ENCODE results near the gene TMUB1. TPM values are rescaled to one million over a fixed set of nuclear protein-coding genes. Genes with fewer than 3 reads are reported as not detected.

TMUB1 gene
- total and polyA plus RNA-seq, 4 donors: 8.5 to 57.2 (median 38.0) TPM

GRCh38 chr7:151122276-151122675 lies 39.0 kb upstream of the TMUB1 start:
- H3K4me3 ChIP-seq (ENCODE audit: low read depth, low read length): no peak overlapping the region
- peak in 1 of 6 donors; percentile 61 for DNase-seq (ENCODE audit: low read depth in 4 of 6, low spot score in 6 of 6)
- no peak overlapping the region for H3K27ac ChIP-seq (ENCODE audit: low read depth, low read length)
- H3K27me3 ChIP-seq (ENCODE audit: control insufficient read depth, insufficient read depth, low read length): no peaks in the 10 kb centered on the region
- no peaks in the 10 kb centered on the region for H3K9me3 ChIP-seq (ENCODE audit: control insufficient read depth, insufficient read depth, low read length)
- 53% methylated on average over 24 of the region's 24 CpGs for WGBS (ENCODE audit: insufficient coverage)
- peaks cover 90% of the 10 kb centered on the region for H3K36me3 ChIP-seq (ENCODE audit: control insufficient read depth, insufficient read depth, low read length)
- H3K4me1 ChIP-seq (ENCODE audit: control insufficient read depth, insufficient read depth, low read length): peaks cover 55% of the 10 kb centered on the region

GRCh38 chr7:151121380-151122170 lies 38.3 kb upstream of the TMUB1 start:
- Histone ChIP-seq H3K4me3 (ENCODE audit: low read depth, low read length) (no peak overlapping the region), H3K27ac (ENCODE audit: low read depth, low read length) (no peak overlapping the region), H3K4me1 (ENCODE audit: control insufficient read depth, insufficient read depth, low read length) (peaks cover 53% of the 10 kb centered on the region), H3K27me3 (ENCODE audit: control insufficient read depth, insufficient read depth, low read length) (no peaks in the 10 kb centered on the region), H3K9me3 (ENCODE audit: control insufficient read depth, insufficient read depth, low read length) (no peaks in the 10 kb centered on the region), H3K36me3 (ENCODE audit: control insufficient read depth, insufficient read depth, low read length) (peaks cover 90% of the 10 kb centered on the region)
- 72% methylated on average over 30 of the region's 30 CpGs for WGBS (ENCODE audit: insufficient coverage)
- DNase-seq (ENCODE audit: low read depth in 4 of 6, low spot score in 6 of 6): no peak

GRCh38 chr7:151120896-151121295 lies 37.6 kb upstream of the TMUB1 start:
- Histone ChIP-seq H3K4me1 (ENCODE audit: control insufficient read depth, insufficient read depth, low read length) (peaks cover 51% of the 10 kb centered on the region), H3K27ac (ENCODE audit: low read depth, low read length) (no peak overlapping the region), H3K27me3 (ENCODE audit: control insufficient read depth, insufficient read depth, low read length) (no peaks in the 10 kb centered on the region), H3K36me3 (ENCODE audit: control insufficient read depth, insufficient read depth, low read length) (peaks cover 95% of the 10 kb centered on the region), H3K9me3 (ENCODE audit: control insufficient read depth, insufficient read depth, low read length) (no peaks in the 10 kb centered on the region), H3K4me3 (ENCODE audit: low read depth, low read length) (no peak overlapping the region)
- DNase-seq (ENCODE audit: low read depth in 4 of 6, low spot score in 6 of 6): no peak
- WGBS (ENCODE audit: insufficient coverage): 57% methylated on average over 22 of the region's 22 CpGs

GRCh38 chr7:151119902-151120301 lies 36.6 kb upstream of the TMUB1 start:
- H3K9me3 ChIP-seq (ENCODE audit: control insufficient read depth, insufficient read depth, low read length): no peaks in the 10 kb centered on the region
- peaks cover 93% of the 10 kb centered on the region for H3K36me3 ChIP-seq (ENCODE audit: control insufficient read depth, insufficient read depth, low read length)
- DNase-seq (ENCODE audit: low read depth in 4 of 6, low spot score in 6 of 6): no peak
- no peaks in the 10 kb centered on the region for H3K27me3 ChIP-seq (ENCODE audit: control insufficient read depth, insufficient read depth, low read length)
- H3K4me3 ChIP-seq (ENCODE audit: low read depth, low read length): no peak overlapping the region
- WGBS (ENCODE audit: insufficient coverage): 76% methylated on average over 26 of the region's 27 CpGs
- peaks cover 45% of the 10 kb centered on the region for H3K4me1 ChIP-seq (ENCODE audit: control insufficient read depth, insufficient read depth, low read length)
- H3K27ac ChIP-seq (ENCODE audit: low read depth, low read length): no peak overlapping the region

GRCh38 chr7:151119055-151119415 lies 35.7 kb upstream of the TMUB1 start:
- H3K36me3 ChIP-seq (ENCODE audit: control insufficient read depth, insufficient read depth, low read length): peaks cover 89% of the 10 kb centered on the region

GRCh38 chr7:151118108-151119054 lies 35.1 kb upstream of the TMUB1 start:
- Histone ChIP-seq H3K9me3 (ENCODE audit: control insufficient read depth, insufficient read depth, low read length) (no peaks in the 10 kb centered on the region), H3K36me3 (ENCODE audit: control insufficient read depth, insufficient read depth, low read length) (peaks cover 84% of the 10 kb centered on the region), H3K27me3 (ENCODE audit: control insufficient read depth, insufficient read depth, low read length) (peaks cover 2% of the 10 kb centered on the region), H3K4me3 (ENCODE audit: low read depth, low read length) (no peak overlapping the region), H3K4me1 (ENCODE audit: control insufficient read depth, insufficient read depth, low read length) (peaks cover 42% of the 10 kb centered on the region), H3K27ac (ENCODE audit: low read depth, low read length) (no peak overlapping the region)
- WGBS (ENCODE audit: insufficient coverage): 96% methylated on average over 36 of the region's 38 CpGs
- DNase-seq (ENCODE audit: low read depth in 4 of 6, low spot score in 6 of 6): no peak

More at GRCh38 chr7:151119055-151119415, 35.7 kb upstream of the TMUB1 start:
- no peak for DNase-seq (ENCODE audit: low read depth in 4 of 6, low spot score in 6 of 6)
- Histone ChIP-seq H3K27me3 (ENCODE audit: control insufficient read depth, insufficient read depth, low read length) (no peaks in the 10 kb centered on the region), H3K27ac (ENCODE audit: low read depth, low read length) (no peak overlapping the region), H3K9me3 (ENCODE audit: control insufficient read depth, insufficient read depth, low read length) (no peaks in the 10 kb centered on the region), H3K4me3 (ENCODE audit: low read depth, low read length) (no peak overlapping the region), H3K4me1 (ENCODE audit: control insufficient read depth, insufficient read depth, low read length) (peaks cover 41% of the 10 kb centered on the region)
- WGBS (ENCODE audit: insufficient coverage): 98% methylated on average over 11 of the region's 13 CpGs

- Histone ChIP-seq H3K36me3 (ENCODE audit: control insufficient read depth, insufficient read depth, low read length) (peaks cover 76% of the 10 kb centered on the region), H3K27me3 (ENCODE audit: control insufficient read depth, insufficient read depth, low read length) (peaks cover 3% of the 10 kb centered on the region), H3K4me1 (ENCODE audit: control insufficient read depth, insufficient read depth, low read length) (peaks cover 46% of the 10 kb centered on the region), H3K9me3 (ENCODE audit: control insufficient read depth, insufficient read depth, low read length) (no peaks in the 10 kb centered on the region), H3K27ac (ENCODE audit: low read depth, low read length) (no peak overlapping the region), H3K4me3 (ENCODE audit: low read depth, low read length) (no peak overlapping the region)
- WGBS (ENCODE audit: insufficient coverage): 86% methylated on average over 11 of the region's 12 CpGs
- no peak for DNase-seq (ENCODE audit: low read depth in 4 of 6, low spot score in 6 of 6)
These were observed 34.3 kb upstream of the TMUB1 start for GRCh38 chr7:151117565-151117964.

GRCh38 chr7:151116603-151117440 lies 33.5 kb upstream of the TMUB1 start:
- peaks cover 3% of the 10 kb centered on the region for H3K27me3 ChIP-seq (ENCODE audit: control insufficient read depth, insufficient read depth, low read length)
- no peak for DNase-seq (ENCODE audit: low read depth in 4 of 6, low spot score in 6 of 6)
- no peak overlapping the region for H3K27ac ChIP-seq (ENCODE audit: low read depth, low read length)
- no peak overlapping the region for H3K4me3 ChIP-seq (ENCODE audit: low read depth, low read length)
- no peaks in the 10 kb centered on the region for H3K9me3 ChIP-seq (ENCODE audit: control insufficient read depth, insufficient read depth, low read length)
- WGBS (ENCODE audit: insufficient coverage): 89% methylated on average over 26 of the region's 27 CpGs
- H3K36me3 ChIP-seq (ENCODE audit: control insufficient read depth, insufficient read depth, low read length): peaks cover 72% of the 10 kb centered on the region
- peaks cover 39% of the 10 kb centered on the region for H3K4me1 ChIP-seq (ENCODE audit: control insufficient read depth, insufficient read depth, low read length)

- no peaks in the 10 kb centered on the region for H3K9me3 ChIP-seq (ENCODE audit: control insufficient read depth, insufficient read depth, low read length)
These were observed 32.6 kb upstream of the TMUB1 start for GRCh38 chr7:151115836-151116418.

More at GRCh38 chr7:151115836-151116418, 32.6 kb upstream of the TMUB1 start:
- WGBS (ENCODE audit: insufficient coverage): 88% methylated on average over 14 of the region's 14 CpGs
- Histone ChIP-seq H3K36me3 (ENCODE audit: control insufficient read depth, insufficient read depth, low read length) (peaks cover 69% of the 10 kb centered on the region), H3K4me3 (ENCODE audit: low read depth, low read length) (no peak overlapping the region), H3K27me3 (ENCODE audit: control insufficient read depth, insufficient read depth, low read length) (peaks cover 3% of the 10 kb centered on the region), H3K27ac (ENCODE audit: low read depth, low read length) (no peak overlapping the region), H3K4me1 (ENCODE audit: control insufficient read depth, insufficient read depth, low read length) (peaks cover 38% of the 10 kb centered on the region)
- no peak for DNase-seq (ENCODE audit: low read depth in 4 of 6, low spot score in 6 of 6)

Measured in spinal cord (tissue), 10 donors.